Ishikawa (cell line): ENCODE results near the gene MTF2.

Source experiments
- CEBPB ChIP-seq: IDR thresholded peaks from 2 replicates; pipeline ENCODE4 v1.6.1; 2012
- CREB1 ChIP-seq: IDR thresholded peaks from 2 replicates; pipeline ENCODE4 v1.6.1; 2012; ENCODE audit warnings: low read depth
- EGR1 ChIP-seq: IDR thresholded peaks from 2 replicates; pipeline ENCODE4 v1.6.1; 2012
- EP300 ChIP-seq: IDR thresholded peaks from 2 replicates; pipeline ENCODE4 v1.6.1; 2012; ENCODE audit warnings: borderline replicate concordance
- FOXM1 ChIP-seq: IDR thresholded peaks from 2 replicates; pipeline ENCODE4 v1.6.1; 2012; ENCODE audit warnings: low read depth, borderline replicate concordance
- NFIC ChIP-seq: IDR thresholded peaks from 2 replicates; pipeline ENCODE4 v1.6.1; 2012
- RAD21 ChIP-seq: IDR thresholded peaks from 2 replicates; pipeline ENCODE4 v1.6.1; 2012; ENCODE audit warnings: low read depth
- TAF1 ChIP-seq: IDR thresholded peaks from 2 replicates; pipeline ENCODE4 v1.6.1; 2012; ENCODE audit warnings: low read depth, mild to moderate bottlenecking
- TCF12 ChIP-seq: IDR thresholded peaks from 2 replicates; pipeline ENCODE4 v1.6.1; 2012; ENCODE audit warnings: low read depth
- TEAD4 ChIP-seq: IDR thresholded peaks from 2 replicates; pipeline ENCODE4 v1.6.1; 2012
- YY1 ChIP-seq: IDR thresholded peaks from 2 replicates; pipeline ENCODE4 v1.6.1; 2012; ENCODE audit warnings: low read depth
- ZBTB7A ChIP-seq: IDR thresholded peaks from 2 replicates; pipeline ENCODE4 v1.6.1; 2012; ENCODE audit warnings: low read depth
- TF ChIP-seq, protein P1 (sequence below): IDR thresholded peaks from 2 replicates; pipeline ENCODE4 v1.6.1; 2012; ENCODE audit warnings: low read depth, mild to moderate bottlenecking
- TF ChIP-seq, protein P2 (sequence below): IDR thresholded peaks from 2 replicates; pipeline ENCODE4 v1.6.1; 2012
- TF ChIP-seq, protein P3 (sequence below): IDR thresholded peaks from 2 replicates; pipeline ENCODE4 v1.6.1; 2012

Gene MTF2

DNA sequence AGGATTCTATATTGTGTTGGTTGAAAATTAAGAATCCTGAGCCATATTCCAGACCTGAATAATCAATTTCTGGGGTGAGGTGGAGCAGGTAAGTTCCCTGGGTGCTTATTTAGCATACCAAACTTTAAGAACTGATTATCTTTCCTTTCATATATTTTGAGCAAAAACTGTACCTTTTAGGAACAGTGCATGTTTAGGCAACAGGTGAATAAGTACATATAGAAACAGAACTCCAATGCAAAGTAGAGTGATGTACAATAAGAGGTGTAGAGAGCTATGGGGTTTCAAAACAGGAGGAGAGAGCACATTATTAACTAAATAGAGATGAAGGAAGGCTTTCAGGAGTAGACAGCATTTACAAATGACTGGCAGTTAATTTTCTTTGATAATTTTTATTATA lies 72.4 kb downstream of the MTF2 start:
- TF ChIP-seq, protein P1, sequence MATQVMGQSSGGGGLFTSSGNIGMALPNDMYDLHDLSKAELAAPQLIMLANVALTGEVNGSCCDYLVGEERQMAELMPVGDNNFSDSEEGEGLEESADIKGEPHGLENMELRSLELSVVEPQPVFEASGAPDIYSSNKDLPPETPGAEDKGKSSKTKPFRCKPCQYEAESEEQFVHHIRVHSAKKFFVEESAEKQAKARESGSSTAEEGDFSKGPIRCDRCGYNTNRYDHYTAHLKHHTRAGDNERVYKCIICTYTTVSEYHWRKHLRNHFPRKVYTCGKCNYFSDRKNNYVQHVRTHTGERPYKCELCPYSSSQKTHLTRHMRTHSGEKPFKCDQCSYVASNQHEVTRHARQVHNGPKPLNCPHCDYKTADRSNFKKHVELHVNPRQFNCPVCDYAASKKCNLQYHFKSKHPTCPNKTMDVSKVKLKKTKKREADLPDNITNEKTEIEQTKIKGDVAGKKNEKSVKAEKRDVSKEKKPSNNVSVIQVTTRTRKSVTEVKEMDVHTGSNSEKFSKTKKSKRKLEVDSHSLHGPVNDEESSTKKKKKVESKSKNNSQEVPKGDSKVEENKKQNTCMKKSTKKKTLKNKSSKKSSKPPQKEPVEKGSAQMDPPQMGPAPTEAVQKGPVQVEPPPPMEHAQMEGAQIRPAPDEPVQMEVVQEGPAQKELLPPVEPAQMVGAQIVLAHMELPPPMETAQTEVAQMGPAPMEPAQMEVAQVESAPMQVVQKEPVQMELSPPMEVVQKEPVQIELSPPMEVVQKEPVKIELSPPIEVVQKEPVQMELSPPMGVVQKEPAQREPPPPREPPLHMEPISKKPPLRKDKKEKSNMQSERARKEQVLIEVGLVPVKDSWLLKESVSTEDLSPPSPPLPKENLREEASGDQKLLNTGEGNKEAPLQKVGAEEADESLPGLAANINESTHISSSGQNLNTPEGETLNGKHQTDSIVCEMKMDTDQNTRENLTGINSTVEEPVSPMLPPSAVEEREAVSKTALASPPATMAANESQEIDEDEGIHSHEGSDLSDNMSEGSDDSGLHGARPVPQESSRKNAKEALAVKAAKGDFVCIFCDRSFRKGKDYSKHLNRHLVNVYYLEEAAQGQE, result no peak
- TF ChIP-seq NFIC (no peak), EGR1 (no peak), FOXM1 (no peak), TEAD4 (no peak), TCF12 (no peak), ZBTB7A (no peak), TAF1 (no peak), EP300 (no peak), CEBPB (no peak), CREB1 (no peak), RAD21 (no peak), YY1 (no peak)
- TF ChIP-seq, protein P2, sequence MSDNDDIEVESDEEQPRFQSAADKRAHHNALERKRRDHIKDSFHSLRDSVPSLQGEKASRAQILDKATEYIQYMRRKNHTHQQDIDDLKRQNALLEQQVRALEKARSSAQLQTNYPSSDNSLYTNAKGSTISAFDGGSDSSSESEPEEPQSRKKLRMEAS, result no peak
- TF ChIP-seq, protein P3, sequence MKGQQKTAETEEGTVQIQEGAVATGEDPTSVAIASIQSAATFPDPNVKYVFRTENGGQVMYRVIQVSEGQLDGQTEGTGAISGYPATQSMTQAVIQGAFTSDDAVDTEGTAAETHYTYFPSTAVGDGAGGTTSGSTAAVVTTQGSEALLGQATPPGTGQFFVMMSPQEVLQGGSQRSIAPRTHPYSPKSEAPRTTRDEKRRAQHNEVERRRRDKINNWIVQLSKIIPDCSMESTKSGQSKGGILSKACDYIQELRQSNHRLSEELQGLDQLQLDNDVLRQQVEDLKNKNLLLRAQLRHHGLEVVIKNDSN, result no peak

DNA sequence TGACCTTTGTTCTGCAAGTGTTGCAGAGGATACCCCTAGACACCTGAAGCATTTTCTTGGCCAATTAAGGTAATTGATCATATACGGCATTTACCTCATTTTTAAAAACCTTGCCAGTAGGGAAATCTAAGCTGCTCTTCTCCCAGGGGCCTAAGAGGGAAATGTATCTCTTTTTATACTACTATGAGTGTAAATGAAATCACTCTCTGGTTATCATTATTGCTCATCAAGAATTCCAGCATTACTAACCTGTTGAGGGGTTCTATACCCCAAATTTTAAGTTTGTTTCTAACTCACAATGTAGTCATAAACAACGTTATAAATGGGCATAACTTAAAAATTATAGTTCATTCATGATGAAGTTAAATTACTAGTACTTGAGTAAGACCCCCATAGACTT lies 73.8 kb downstream of the MTF2 start:
- no peak for TF ChIP-seq RAD21
- TF ChIP-seq, protein P2, result no peak
- no peak for TF ChIP-seq CREB1
- TF ChIP-seq FOXM1, result no peak
- no peak for TF ChIP-seq EP300
- TF ChIP-seq NFIC, result no peak
- no peak for TF ChIP-seq TCF12
- TF ChIP-seq, protein P1, result no peak
- TF ChIP-seq, protein P3, result no peak
- TF ChIP-seq TEAD4, result no peak

DNA sequence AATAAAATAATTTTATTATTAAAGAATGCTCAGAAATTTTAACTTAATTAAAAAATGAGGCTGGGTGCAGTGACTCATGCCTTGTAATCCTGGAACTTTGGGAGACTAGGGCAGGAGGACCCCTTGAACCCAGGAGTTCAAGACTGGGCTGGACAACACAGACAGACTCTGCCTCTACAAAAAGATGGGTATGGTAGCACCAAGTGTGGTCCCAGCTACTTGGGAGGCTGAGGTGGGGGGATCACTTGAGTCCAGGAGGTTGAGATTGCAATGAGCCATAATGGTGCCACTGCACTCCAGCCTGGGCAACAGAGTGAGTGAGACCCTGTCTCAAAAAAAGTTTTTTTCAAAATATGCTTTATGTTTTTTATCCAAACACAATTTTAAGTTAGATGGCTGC lies 75.8 kb downstream of the MTF2 start:
- TF ChIP-seq TEAD4 (no peak), YY1 (no peak), EP300 (no peak), RAD21 (no peak)
- TF ChIP-seq, protein P3, result no peak

DNA sequence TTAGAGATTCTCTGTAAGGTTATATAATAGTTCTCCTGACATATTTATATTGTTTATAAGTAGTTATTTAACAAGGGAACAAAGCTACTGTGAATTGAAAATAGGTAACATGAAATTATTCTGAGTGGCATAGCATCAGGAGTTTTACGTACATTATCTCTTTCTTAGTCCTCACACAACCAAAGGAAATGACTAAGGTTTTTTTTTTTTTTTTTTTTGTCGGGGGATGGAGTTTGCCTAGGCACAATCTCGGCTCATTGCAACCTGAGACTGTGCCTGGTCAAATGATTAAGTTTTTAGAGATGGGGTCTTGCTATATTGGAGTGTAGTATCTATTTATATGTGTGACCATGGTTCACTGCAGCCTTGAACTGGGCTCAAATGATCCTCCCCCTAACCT lies 76.3 kb downstream of the MTF2 start:
- TF ChIP-seq ZBTB7A (no peak), TAF1 (no peak), TCF12 (no peak), CEBPB (no peak), RAD21 (no peak), CREB1 (no peak), EGR1 (no peak), YY1 (no peak), TEAD4 (no peak), NFIC (no peak), FOXM1 (no peak)
- TF ChIP-seq, protein P1, result no peak
- TF ChIP-seq, protein P2, result no peak
- TF ChIP-seq, protein P3, result no peak
